Measurements from ENCODE around the gene GUCY2D.

Gene GUCY2D

GRCh38 chr17:8063761-8064534 is 61.5 kb downstream of the GUCY2D start:
- H3K4me1 ChIP-seq (ENCODE audit: control extremely low read depth in 1 of 4, control insufficient read depth in 4 of 4, insufficient read depth in 4 of 4, low read length in 3 of 4) = peaks cover 8 to 26% (median 15%) of the 10 kb centered on the region in 4 experiments
- ChIA-PET POLR2A (no interaction called here), CTCF (interaction anchor here (0.7 to 8.8 kb wide), 3 partner anchors 11 to 47 kb away, joined by 3 to 216 read pairs (median 34); no protein-coding TSS in a partner anchor)
- H3K36me3 ChIP-seq (ENCODE audit: control insufficient read depth in 4 of 4, insufficient read depth in 4 of 4, low read length in 3 of 4) = no peaks in the 10 kb centered on the region
- DNase-seq = no peak
- no peaks in the 10 kb centered on the region for H3K9me3 ChIP-seq (ENCODE audit: control extremely low read depth in 1 of 5, control insufficient read depth in 4 of 5, insufficient read depth in 2 of 5, low read depth in 1 of 5, low read length in 4 of 5)
- no peak overlapping the region for H3K27ac ChIP-seq (ENCODE audit: insufficient read depth in 1 of 2, low read depth in 1 of 2, low read length in 2 of 2, poor library complexity in 1 of 2, severe bottlenecking in 2 of 2)
- WGBS (ENCODE audit: insufficient coverage) = 16% methylated on average over 5 of the region's 28 CpGs
- peak overlapping the region in 1 of 7 experiments; percentile 51 for H3K4me3 ChIP-seq (ENCODE audit: control insufficient read depth in 1 of 7, extremely low read depth in 1 of 7, insufficient read depth in 4 of 7, low read depth in 2 of 7, low read length in 6 of 7)
- peaks cover 0 to 35% (median 21%) of the 10 kb centered on the region in 5 experiments for H3K27me3 ChIP-seq (replicated peaks in 2 of 5; ENCODE audit: control insufficient read depth in 4 of 5, insufficient read depth in 5 of 5, low read length in 4 of 5)

GRCh38 chr17:8064561-8065019 is 62.2 kb downstream of the GUCY2D start:
- no peaks in the 10 kb centered on the region for H3K9me3 ChIP-seq (ENCODE audit: control extremely low read depth in 1 of 5, control insufficient read depth in 4 of 5, insufficient read depth in 2 of 5, low read depth in 1 of 5, low read length in 4 of 5)
- no peaks in the 10 kb centered on the region for H3K36me3 ChIP-seq (ENCODE audit: control insufficient read depth in 4 of 4, insufficient read depth in 4 of 4, low read length in 3 of 4)
- H3K4me3 ChIP-seq (ENCODE audit: control insufficient read depth in 1 of 7, extremely low read depth in 1 of 7, insufficient read depth in 4 of 7, low read depth in 2 of 7, low read length in 6 of 7) = no peak overlapping the region
- H3K27ac ChIP-seq (ENCODE audit: insufficient read depth in 1 of 2, low read depth in 1 of 2, low read length in 2 of 2, poor library complexity in 1 of 2, severe bottlenecking in 2 of 2) = no peak overlapping the region
- ChIA-PET POLR2A (no interaction called here), CTCF (interaction anchor here (0.7 to 2.5 kb wide), 5 partner anchors 10 to 46 kb away, joined by 3 to 8 read pairs (median 5); no protein-coding TSS in a partner anchor)
- no peak for DNase-seq
- H3K27me3 ChIP-seq (replicated peaks in 2 of 5; ENCODE audit: control insufficient read depth in 4 of 5, insufficient read depth in 5 of 5, low read length in 4 of 5) = peaks cover 0 to 35% (median 21%) of the 10 kb centered on the region in 5 experiments
- WGBS (ENCODE audit: insufficient coverage) = 81% methylated on average over 4 of the region's 6 CpGs
- H3K4me1 ChIP-seq (ENCODE audit: control extremely low read depth in 1 of 4, control insufficient read depth in 4 of 4, insufficient read depth in 4 of 4, low read length in 3 of 4) = peaks cover 5 to 19% (median 9%) of the 10 kb centered on the region in 4 experiments

GRCh38 chr17:8066841-8067775 is 64.7 kb downstream of the GUCY2D start:
- no peak overlapping the region for H3K4me3 ChIP-seq (ENCODE audit: control insufficient read depth in 1 of 7, extremely low read depth in 1 of 7, insufficient read depth in 4 of 7, low read depth in 2 of 7, low read length in 6 of 7)
- CTCF ChIA-PET = interaction anchor here (0.9 to 2.5 kb wide), 3 partner anchors 7 to 11 kb away, joined by 3 to 8 read pairs (median 3); no protein-coding TSS in a partner anchor
- WGBS (ENCODE audit: insufficient coverage) = 70% methylated on average over 4 of the region's 15 CpGs
- no peaks in the 10 kb centered on the region for H3K9me3 ChIP-seq (ENCODE audit: control extremely low read depth in 1 of 5, control insufficient read depth in 4 of 5, insufficient read depth in 2 of 5, low read depth in 1 of 5, low read length in 4 of 5)
- H3K27ac ChIP-seq (ENCODE audit: insufficient read depth in 1 of 2, low read depth in 1 of 2, low read length in 2 of 2, poor library complexity in 1 of 2, severe bottlenecking in 2 of 2) = no peak overlapping the region
- peaks cover 0 to 46% (median 27%) of the 10 kb centered on the region in 5 experiments for H3K27me3 ChIP-seq (replicated peaks in 2 of 5; ENCODE audit: control insufficient read depth in 4 of 5, insufficient read depth in 5 of 5, low read length in 4 of 5)
- peaks cover 0 to 14% (median 5%) of the 10 kb centered on the region in 4 experiments for H3K4me1 ChIP-seq (ENCODE audit: control extremely low read depth in 1 of 4, control insufficient read depth in 4 of 4, insufficient read depth in 4 of 4, low read length in 3 of 4)
- DNase-seq = no peak
- H3K36me3 ChIP-seq (ENCODE audit: control insufficient read depth in 4 of 4, insufficient read depth in 4 of 4, low read length in 3 of 4) = no peaks in the 10 kb centered on the region
- POLR2A ChIA-PET = no interaction called here

- Histone ChIP-seq H3K27ac (ENCODE audit: insufficient read depth in 1 of 2, low read depth in 1 of 2, low read length in 2 of 2, poor library complexity in 1 of 2, severe bottlenecking in 2 of 2) (no peak overlapping the region), H3K4me3 (ENCODE audit: control insufficient read depth in 1 of 7, extremely low read depth in 1 of 7, insufficient read depth in 4 of 7, low read depth in 2 of 7, low read length in 6 of 7) (no peak overlapping the region), H3K27me3 (replicated peaks in 2 of 5; ENCODE audit: control insufficient read depth in 4 of 5, insufficient read depth in 5 of 5, low read length in 4 of 5) (peaks cover 0 to 46% (median 27%) of the 10 kb centered on the region in 5 experiments), H3K4me1 (ENCODE audit: control extremely low read depth in 1 of 4, control insufficient read depth in 4 of 4, insufficient read depth in 4 of 4, low read length in 3 of 4) (peaks cover 4 to 18% (median 7%) of the 10 kb centered on the region in 4 experiments), H3K9me3 (ENCODE audit: control extremely low read depth in 1 of 5, control insufficient read depth in 4 of 5, insufficient read depth in 2 of 5, low read depth in 1 of 5, low read length in 4 of 5) (no peaks in the 10 kb centered on the region), H3K36me3 (ENCODE audit: control insufficient read depth in 4 of 4, insufficient read depth in 4 of 4, low read length in 3 of 4) (no peaks in the 10 kb centered on the region)
- POLR2A ChIA-PET = no interaction called here
- CTCF ChIA-PET = interaction anchor here (4.7 kb wide), 1 partner anchor 43 kb away, joined by 36 read pairs; no protein-coding TSS in a partner anchor
- DNase-seq = no peak
- no CpG with 5 or more reads among the region's 4 CpGs for WGBS (ENCODE audit: insufficient coverage)
Measured at GRCh38 chr17:8067806-8068205, 65.4 kb downstream of the GUCY2D start.

- peaks cover 0 to 47% (median 27%) of the 10 kb centered on the region in 5 experiments for H3K27me3 ChIP-seq (replicated peaks in 2 of 5; ENCODE audit: control insufficient read depth in 4 of 5, insufficient read depth in 5 of 5, low read length in 4 of 5)
- 81% methylated on average over 6 of the region's 9 CpGs for WGBS (ENCODE audit: insufficient coverage)
- no peaks in the 10 kb centered on the region for H3K9me3 ChIP-seq (ENCODE audit: control extremely low read depth in 1 of 5, control insufficient read depth in 4 of 5, insufficient read depth in 2 of 5, low read depth in 1 of 5, low read length in 4 of 5)
- H3K4me1 ChIP-seq (ENCODE audit: control extremely low read depth in 1 of 4, control insufficient read depth in 4 of 4, insufficient read depth in 4 of 4, low read length in 3 of 4) = peaks cover 0 to 24% (median 17%) of the 10 kb centered on the region in 4 experiments
- H3K36me3 ChIP-seq (ENCODE audit: control insufficient read depth in 4 of 4, insufficient read depth in 4 of 4, low read length in 3 of 4) = no peaks in the 10 kb centered on the region
- ChIA-PET CTCF (interaction anchor here (0.7 to 12.5 kb wide), 8 partner anchors 9 to 89 kb away, joined by 3 to 216 read pairs (median 4); no protein-coding TSS in a partner anchor), POLR2A (no interaction called here)
- H3K4me3 ChIP-seq (ENCODE audit: control insufficient read depth in 1 of 7, extremely low read depth in 1 of 7, insufficient read depth in 4 of 7, low read depth in 2 of 7, low read length in 6 of 7) = no peak overlapping the region
- H3K27ac ChIP-seq (ENCODE audit: insufficient read depth in 1 of 2, low read depth in 1 of 2, low read length in 2 of 2, poor library complexity in 1 of 2, severe bottlenecking in 2 of 2) = no peak overlapping the region
- DNase-seq = no peak
Measured at GRCh38 chr17:8068736-8069586, 66.5 kb downstream of the GUCY2D start.

GRCh38 chr17:8069587-8069860 is 67.1 kb downstream of the GUCY2D start:
- CTCF ChIA-PET = interaction anchor here (0.8 to 12.5 kb wide), 9 partner anchors 9 to 88 kb away, joined by 3 to 216 read pairs (median 5); no protein-coding TSS in a partner anchor
- Histone ChIP-seq H3K4me3 (ENCODE audit: control insufficient read depth in 1 of 7, extremely low read depth in 1 of 7, insufficient read depth in 4 of 7, low read depth in 2 of 7, low read length in 6 of 7) (no peak overlapping the region), H3K36me3 (ENCODE audit: control insufficient read depth in 4 of 4, insufficient read depth in 4 of 4, low read length in 3 of 4) (no peaks in the 10 kb centered on the region), H3K4me1 (ENCODE audit: control extremely low read depth in 1 of 4, control insufficient read depth in 4 of 4, insufficient read depth in 4 of 4, low read length in 3 of 4) (peaks cover 0 to 22% (median 17%) of the 10 kb centered on the region in 4 experiments), H3K9me3 (ENCODE audit: control extremely low read depth in 1 of 5, control insufficient read depth in 4 of 5, insufficient read depth in 2 of 5, low read depth in 1 of 5, low read length in 4 of 5) (no peaks in the 10 kb centered on the region), H3K27ac (ENCODE audit: insufficient read depth in 1 of 2, low read depth in 1 of 2, low read length in 2 of 2, poor library complexity in 1 of 2, severe bottlenecking in 2 of 2) (no peak overlapping the region), H3K27me3 (replicated peaks in 2 of 5; ENCODE audit: control insufficient read depth in 4 of 5, insufficient read depth in 5 of 5, low read length in 4 of 5) (peaks cover 0 to 47% (median 33%) of the 10 kb centered on the region in 5 experiments)
- POLR2A ChIA-PET = no interaction called here
- no peak for DNase-seq
- WGBS (ENCODE audit: insufficient coverage) = 100% methylated on average over 2 of the region's 3 CpGs

All from common myeloid progenitor, CD34-positive (primary cell).